Measurements from ENCODE around the gene PCDHA9. TPM values are rescaled to one million over a fixed set of nuclear protein-coding genes. Genes with fewer than 3 reads are reported as not detected.

PCDHA9 gene
- total RNA-seq, 1 experiment from 2014 or later = not detected

DNA sequence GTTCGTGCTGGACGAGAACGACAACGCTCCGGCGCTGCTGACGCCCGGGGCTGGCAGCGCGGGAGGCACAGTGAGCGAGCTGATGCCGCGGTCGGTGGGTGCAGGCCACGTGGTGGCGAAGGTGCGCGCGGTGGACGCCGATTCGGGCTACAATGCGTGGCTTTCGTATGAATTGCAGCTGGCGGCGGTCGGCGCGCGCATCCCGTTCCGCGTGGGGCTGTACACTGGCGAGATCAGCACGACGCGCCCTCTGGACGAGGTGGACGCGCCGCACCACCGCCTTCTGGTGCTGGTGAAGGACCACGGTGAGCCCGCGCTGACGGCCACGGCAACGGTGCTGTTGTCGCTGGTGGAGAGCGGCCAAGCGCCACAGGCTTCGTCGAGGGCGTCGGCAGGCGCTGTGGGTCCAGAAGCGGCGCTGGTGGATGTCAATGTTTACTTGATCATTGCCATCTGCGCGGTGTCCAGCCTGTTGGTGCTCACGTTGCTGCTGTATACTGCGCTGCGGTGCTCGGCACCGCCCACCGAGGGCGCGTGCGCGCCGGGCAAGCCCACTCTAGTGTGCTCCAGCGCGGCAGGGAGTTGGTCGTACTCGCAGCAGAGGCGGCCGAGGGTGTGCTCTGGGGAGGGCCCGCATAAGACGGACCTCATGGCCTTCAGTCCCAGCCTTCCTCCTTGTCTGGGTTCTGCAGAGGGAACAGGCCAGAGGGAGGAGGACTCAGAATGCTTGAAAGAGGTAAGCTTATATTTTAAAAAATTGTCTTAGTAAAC is 35.9 kb downstream of the PCDHA9 start:
- Histone ChIP-seq H3K9me3 (ENCODE audit: low read length) (no peaks in the 10 kb centered on the region), H3K27ac (ENCODE audit: low read length) (no peak overlapping the region)

More for the DNA sequence above, 35.9 kb downstream of the PCDHA9 start:
- Histone ChIP-seq H3K4me3 (ENCODE audit: low read length) (no peak overlapping the region), H2AFZ (ENCODE audit: low read length) (no peak overlapping the region), H3K4me1 (ENCODE audit: low read length) (no peaks in the 10 kb centered on the region), H3K27me3 (ENCODE audit: low read length) (no peaks in the 10 kb centered on the region), H3K9me2 (replicated peaks; ENCODE audit: insufficient read depth, low read length) (no peaks in the 10 kb centered on the region), H3K79me2 (ENCODE audit: low read length) (no peaks in the 10 kb centered on the region), H3K9ac (ENCODE audit: low read length) (no peak overlapping the region), H4K20me1 (ENCODE audit: insufficient read depth, low read depth, low read length) (no peaks in the 10 kb centered on the region), H3K36me3 (ENCODE audit: insufficient read depth, low read length) (no peaks in the 10 kb centered on the region), H3K4me2 (ENCODE audit: low read depth, low read length, poor library complexity, severe bottlenecking) (no peak overlapping the region)
- DNase-seq = no peak

Other genes with a start within 250 kb of the PCDHA9 start
- gene CD14, start 215.2 kb upstream of the PCDHA9 start, total RNA-seq (2014; rRNA removed; shearing (Covaris generic); ENCODE audit: low replicate concordance) = not detected in 2 replicates
- gene TMCO6, start 208.9 kb upstream of the PCDHA9 start, total RNA-seq (2014; rRNA removed; shearing (Covaris generic); ENCODE audit: low replicate concordance) = 23.8 and 29.9 TPM in 2 replicates
- gene NDUFA2, start 200.8 kb upstream of the PCDHA9 start, total RNA-seq (2014; rRNA removed; shearing (Covaris generic); ENCODE audit: low replicate concordance) = 126 and 131 TPM in 2 replicates
- 101 and 106 TPM in 2 replicates for gene IK, start 200.6 kb upstream of the PCDHA9 start, total RNA-seq (2014; rRNA removed; shearing (Covaris generic); ENCODE audit: low replicate concordance)
- 15.9 and 21.5 TPM in 2 replicates for gene WDR55, start 183.5 kb upstream of the PCDHA9 start, total RNA-seq (2014; rRNA removed; shearing (Covaris generic); ENCODE audit: low replicate concordance)
- 0.71 and 2.0 TPM in 2 replicates for gene DND1, start 174.8 kb upstream of the PCDHA9 start, total RNA-seq (2014; rRNA removed; shearing (Covaris generic); ENCODE audit: low replicate concordance)
- 29.9 and 61.0 TPM in 2 replicates for gene HARS1, start 157.0 kb upstream of the PCDHA9 start, total RNA-seq (2014; rRNA removed; shearing (Covaris generic); ENCODE audit: low replicate concordance)
- 18.1 and 18.3 TPM in 2 replicates for gene HARS2, start 156.9 kb upstream of the PCDHA9 start, total RNA-seq (2014; rRNA removed; shearing (Covaris generic); ENCODE audit: low replicate concordance)
- 18.1 and 20.6 TPM in 2 replicates for gene ZMAT2, start 147.9 kb upstream of the PCDHA9 start, total RNA-seq (2014; rRNA removed; shearing (Covaris generic); ENCODE audit: low replicate concordance)
- gene PCDHA1, start 62.2 kb upstream of the PCDHA9 start, total RNA-seq (2014; rRNA removed; shearing (Covaris generic); ENCODE audit: low replicate concordance) = not detected in 2 replicates
- not detected in 2 replicates for gene PCDHA2, start 53.5 kb upstream of the PCDHA9 start, total RNA-seq (2014; rRNA removed; shearing (Covaris generic); ENCODE audit: low replicate concordance)
- not detected in 2 replicates for gene PCDHA3, start 47.3 kb upstream of the PCDHA9 start, total RNA-seq (2014; rRNA removed; shearing (Covaris generic); ENCODE audit: low replicate concordance)
- not detected in 2 replicates for gene PCDHA4, start 41.3 kb upstream of the PCDHA9 start, total RNA-seq (2014; rRNA removed; shearing (Covaris generic); ENCODE audit: low replicate concordance)
- not detected in 2 replicates for gene PCDHA5, start 26.8 kb upstream of the PCDHA9 start, total RNA-seq (2014; rRNA removed; shearing (Covaris generic); ENCODE audit: low replicate concordance)
- gene PCDHA6, start 20.4 kb upstream of the PCDHA9 start, total RNA-seq (2014; rRNA removed; shearing (Covaris generic); ENCODE audit: low replicate concordance) = not detected in 2 replicates
- gene PCDHA7, start 14.1 kb upstream of the PCDHA9 start, total RNA-seq (2014; rRNA removed; shearing (Covaris generic); ENCODE audit: low replicate concordance) = not detected in 2 replicates
- not detected in 2 replicates for gene PCDHA8, start 7.2 kb upstream of the PCDHA9 start, total RNA-seq (2014; rRNA removed; shearing (Covaris generic); ENCODE audit: low replicate concordance)
- gene PCDHA10, start 7.5 kb downstream of the PCDHA9 start, total RNA-seq (2014; rRNA removed; shearing (Covaris generic); ENCODE audit: low replicate concordance) = not detected in 2 replicates
- gene PCDHA11, start 20.6 kb downstream of the PCDHA9 start, total RNA-seq (2014; rRNA removed; shearing (Covaris generic); ENCODE audit: low replicate concordance) = not detected in 2 replicates
- not detected in 2 replicates for gene PCDHA12, start 26.9 kb downstream of the PCDHA9 start, total RNA-seq (2014; rRNA removed; shearing (Covaris generic); ENCODE audit: low replicate concordance)
- not detected in 2 replicates for gene PCDHA13, start 33.7 kb downstream of the PCDHA9 start, total RNA-seq (2014; rRNA removed; shearing (Covaris generic); ENCODE audit: low replicate concordance)
- gene PCDHAC1, start 77.9 kb downstream of the PCDHA9 start, total RNA-seq (2014; rRNA removed; shearing (Covaris generic); ENCODE audit: low replicate concordance) = not detected in 2 replicates
- not detected in 2 replicates for gene PCDHAC2, start 118.1 kb downstream of the PCDHA9 start, total RNA-seq (2014; rRNA removed; shearing (Covaris generic); ENCODE audit: low replicate concordance)
- not detected in 2 replicates for gene PCDHB1, start 203.0 kb downstream of the PCDHA9 start, total RNA-seq (2014; rRNA removed; shearing (Covaris generic); ENCODE audit: low replicate concordance)
- not detected in 2 replicates for gene PCDHB2, start 246.2 kb downstream of the PCDHA9 start, total RNA-seq (2014; rRNA removed; shearing (Covaris generic); ENCODE audit: low replicate concordance)